K562 (cell line): ENCODE data around the gene FBXO10. TPM values are rescaled to one million over a fixed set of nuclear protein-coding genes. Genes with fewer than 3 reads are reported as not detected.

Source experiments
- ATAC-seq: fragments of 200-7000 bp; cut with Tn5 transposase; 3 replicates; pipeline ENCODE4 v1.9.1; 2020; ENCODE audit warnings: moderate library complexity
- BruUV-seq: library from RNA; stranded (reverse); fragments of 400-500 nt; replicated peaks from 2 replicates; lab custom pipeline; 2021; lab: Mats Ljungman, UMichigan
- CTCF ChIA-PET: fragments of 300-600 bp; formaldehyde crosslinking; extraction: SDS; loops from one replicate; lab custom pipeline; 2021; ENCODE audit warnings: low intra/inter-chr PET ratio; lab: Yijun Ruan, JAX
- POLR2A ChIA-PET: fragments of 300-600, 350-650 bp; sonication (Branson Sonifier 250); formaldehyde crosslinking; extraction: SDS; loops from one replicate; lab custom pipeline; 2021; ENCODE audit warnings: antibody characterized with exemption, inconsistent platforms; lab: Yijun Ruan, JAX
- DNase-seq, 4 experiments: peaks; one replicate each; pipeline versions ENCODE4 v3.0.0 to v3.0.0-alpha.2; 2011 to 2018; ENCODE audit warnings: low spot score in 3 of 4, mixed read lengths in 3 of 4; ENCODE audit errors: extremely low read depth in 1 of 4
- FAIRE-seq: peaks from 2 replicates; lab custom pipeline; 2011; peaks lifted over from hg19 to GRCh38; lab: Jason Lieb, UNC
- H2AFZ ChIP-seq: 2 replicates; pipeline ENCODE4 v1.6.0; 2011; ENCODE audit warnings: low read depth, low read length, control low read depth, inconsistent platforms
- H3K27ac ChIP-seq: fragments of 200-600 bp; 3 replicates; pipeline ENCODE4 v1.8.0; 2011; ENCODE audit warnings: low read depth, mild to moderate bottlenecking, control low read depth, inconsistent platforms, low read length, moderate library complexity, mixed read lengths; ENCODE audit errors: extremely low read depth
- H3K27me3 ChIP-seq, 2 experiments: fragments of 300-600 bp in 1 of 2; 2 replicates in 1 of 2; 3 replicates in 1 of 2; pipeline versions ENCODE4 v1.6.0 to v1.8.0; 2011; ENCODE audit warnings: inconsistent platforms in 2 of 2, low read length in 2 of 2, mild to moderate bottlenecking in 1 of 2, mixed read lengths in 1 of 2, moderate library complexity in 1 of 2; ENCODE audit not compliant: control insufficient read depth in 2 of 2, insufficient read depth in 2 of 2
- H3K36me3 ChIP-seq: fragments of 300-600 bp; 3 replicates; pipeline ENCODE4 v1.8.0; 2011; ENCODE audit warnings: mild to moderate bottlenecking, low read length, inconsistent platforms; ENCODE audit not compliant: control insufficient read depth, insufficient read depth
- H3K4me1 ChIP-seq, 2 experiments: fragments of 200-600 bp in 1 of 2; replicated peaks in 1 of 2; 2 replicates in 1 of 2; 3 replicates in 1 of 2; pipeline versions ENCODE4 v1.5.1 to v1.8.0; 2011; ENCODE audit warnings: inconsistent platforms in 2 of 2, low read length in 2 of 2, mild to moderate bottlenecking in 1 of 2, mixed read lengths in 1 of 2, moderate library complexity in 1 of 2; ENCODE audit not compliant: control insufficient read depth in 2 of 2, insufficient read depth in 2 of 2
- H3K4me2 ChIP-seq: 2 replicates; pipeline ENCODE4 v1.6.1; 2011; ENCODE audit warnings: low read length, control low read depth, inconsistent platforms, mixed read lengths; ENCODE audit not compliant: insufficient read depth
- H3K4me3 ChIP-seq: fragments of 200-600 bp; sonication (generic), shearing (Covaris generic); 2 replicates; pipeline ENCODE4 v1.5.1; 2016; ENCODE audit warnings: control low read depth, inconsistent platforms
- H3K79me2 ChIP-seq: fragments of 200-600 bp; 3 replicates; pipeline ENCODE4 v1.8.0; 2011; ENCODE audit warnings: low read length, inconsistent platforms; ENCODE audit not compliant: control insufficient read depth, insufficient read depth
- H3K9ac ChIP-seq, 2 experiments: 2 replicates each; pipeline versions ENCODE4 v1.6.0 to v1.6.1; 2011; ENCODE audit warnings: low read depth in 2 of 2, low read length in 2 of 2, control low read depth in 1 of 2, inconsistent platforms in 1 of 2, mild to moderate bottlenecking in 1 of 2, mixed read lengths in 1 of 2; ENCODE audit not compliant: insufficient read depth in 1 of 2
- H3K9me1 ChIP-seq: one replicate; pipeline ENCODE4 v1.6.0; 2011; ENCODE audit warnings: inconsistent platforms, mild to moderate bottlenecking, low read length, moderate library complexity; ENCODE audit not compliant: control insufficient read depth, insufficient read depth
- H3K9me3 ChIP-seq: replicated peaks from 2 replicates; pipeline ENCODE4 v1.5.1; 2011; ENCODE audit warnings: low read depth, low read length, inconsistent platforms; ENCODE audit not compliant: control insufficient read depth, insufficient read depth
- H4K20me1 ChIP-seq: replicated peaks from 2 replicates; pipeline ENCODE4 v1.6.1; 2011; ENCODE audit warnings: low read length, inconsistent platforms, mixed read lengths; ENCODE audit not compliant: control insufficient read depth, insufficient read depth
- ARNT ChIP-seq, 2 experiments: fragments of 450-650 bp; IDR thresholded peaks; 2 replicates each; pipeline ENCODE4 v1.6.1; 2016; ENCODE audit warnings: mild to moderate bottlenecking in 1 of 2
- MGA ChIP-seq: fragments of 450-650 bp; IDR thresholded peaks from 2 replicates; pipeline ENCODE4 v1.6.1; 2016; ENCODE audit warnings: mild to moderate bottlenecking, moderate library complexity
- NR2C1 ChIP-seq, 2 experiments: fragments of 450-650 bp; IDR thresholded peaks; 2 replicates each; pipeline ENCODE4 v1.6.1; 2017; ENCODE audit warnings: mild to moderate bottlenecking in 2 of 2, antibody characterized with exemption in 1 of 2, inconsistent platforms in 1 of 2, missing compliant biosample characterization in 1 of 2, missing genetic modification characterization in 1 of 2
- WGBS: fragments of 100-300 bp; shearing (Covaris generic); methylation state at CpG from one replicate; pipeline ENCODE4 v1.1.6; 2016; ENCODE audit warnings: low coverage, mixed read lengths; ENCODE audit not compliant: insufficient coverage; ENCODE audit errors: missing lambda C conversion rate; 5-methylcytosine and 5-hydroxymethylcytosine counted together
- in situ Hi-C: fragments of 300-500 bp; cut with MboI; formaldehyde crosslinking; loops from 4 replicates; pipeline ENCODE4 v1.15.0; 2018; ENCODE audit warnings: inconsistent platforms, mixed read lengths
- intact Hi-C: fragments of 100-400 bp; cut with micrococcal nuclease; formaldehyde crosslinking; loops from 2 replicates; pipeline ENCODE4 v1.14.2; 2022
- polyA plus RNA-seq, 8 experiments: library from polyadenylated mRNA; depleted of rRNA in 4 of 8; stranded (reverse) in 5 of 8; unstranded in 3 of 8; fragments of >200 nt; fragmentation: Nextera tagmentation in 2 of 8; fragmentation: Illumina TruSeq in 1 of 8; extraction: Ambion mirVana in 2 of 8; extraction: Trizol in 1 of 8; gene quantifications; 2 replicates each; pipeline versions ENCODE4 v1.2.1 to v1.2.3, GENCODE V29; 2011 to 2014; ENCODE audit warnings: inconsistent platforms in 1 of 8, missing spikeins in 1 of 8
- total RNA-seq, 7 experiments: library from RNA; depleted of rRNA in 6 of 7; stranded (reverse); fragments of >200 nt in 6 of 7; fragmentation: Illumina TruSeq in 2 of 7; extraction: Trizol in 2 of 7; gene quantifications; 2 replicates each; pipeline versions ENCODE4 v1.2.1 to v1.2.3, GENCODE V29; 2011 to 2021; ENCODE audit warnings: low replicate concordance in 1 of 7

FBXO10 gene
- total and polyA plus RNA-seq, 9 of the 15 experiments (the other 6 are each of a cell fraction or from before 2014, with no cell fraction given), result 0.84 to 9.9 (median 6.0) TPM

GRCh38 chr9:37497320-37497719 lies 78.9 kb downstream of the FBXO10 start:
- Histone ChIP-seq H3K4me2 (no peak overlapping the region), H2AFZ (no peak overlapping the region), H3K9ac (no peak overlapping the region), H3K27me3 (no peaks in the 10 kb centered on the region), H3K27ac (no peak overlapping the region), H3K9me3 (no peaks in the 10 kb centered on the region), H3K4me3 (no peak overlapping the region), H3K36me3 (peaks cover 91% of the 10 kb centered on the region), H4K20me1 (peaks cover 5% of the 10 kb centered on the region), H3K4me1 (no peaks in the 10 kb centered on the region), H3K9me1 (no peaks in the 10 kb centered on the region), H3K79me2 (no peaks in the 10 kb centered on the region)
- intact Hi-C loops (no loop called here), in situ Hi-C loops (loop anchor here (25.0 kb wide), 1 partner anchor 865 kb away; no protein-coding TSS in a partner anchor)
- POLR2A ChIA-PET, result interaction anchor here (0.8 to 5.1 kb wide), 2 partner anchors 10 to 309 kb away, joined by 3 to 44 read pairs; partner anchors contain the start of gene POLR1E
- ATAC-seq (no peak), DNase-seq (peak in 2 of 4 experiments; percentile 4 to 7), FAIRE-seq (no peak)
- CTCF ChIA-PET, result no interaction called here
- no TSS peak for BruUV-seq
- WGBS, result 96% methylated on average over 3 of the region's 3 CpGs
- TF ChIP-seq ARNT (IDR thresholded peaks at IDR 0.05) (no peak), MGA (no peak), NR2C1 (IDR thresholded peaks at IDR 0.05) (0 out of 2 replicates have a peak, but pooled peaks have one; percentile 19), NR2C1 (tag; IDR thresholded peaks at IDR 0.05) (no peak)
